Upper lobe of right lung (tissue), 1 donor: ENCODE results near the gene CFL1. TPM values are rescaled to one million over a fixed set of nuclear protein-coding genes. Genes with fewer than 3 reads are reported as not detected.

Experiments
- ATAC-seq: fragments of 200-7000 bp; cut with Tn5 transposase; one replicate; pipeline ENCODE4 v1.9.1; 2020; ENCODE audit warnings: mild to moderate bottlenecking, moderate library complexity
- DNase-seq: peaks from one replicate; pipeline ENCODE4 v3.0.0-alpha.2; 2020
- H3K27ac ChIP-seq: fragments of 200-600 bp; one replicate; pipeline ENCODE4 v1.8.0; 2022
- H3K27me3 ChIP-seq: fragments of 200-600 bp; one replicate; pipeline ENCODE4 v1.8.0; 2022; ENCODE audit warnings: mild to moderate bottlenecking
- H3K36me3 ChIP-seq: fragments of 200-600 bp; one replicate; pipeline ENCODE4 v1.8.0; 2022
- H3K4me1 ChIP-seq: fragments of 200-600 bp; one replicate; pipeline ENCODE4 v1.8.0; 2022
- H3K4me3 ChIP-seq: fragments of 200-600 bp; one replicate; pipeline ENCODE4 v1.8.0; 2022; ENCODE audit warnings: mild to moderate bottlenecking
- H3K9me3 ChIP-seq: fragments of 200-600 bp; one replicate; pipeline ENCODE4 v1.8.0; 2022
- intact Hi-C: fragments of 100-400 bp; cut with DNase I; formaldehyde crosslinking; loops from one replicate; pipeline ENCODE4 v1.11.0; 2022
- total RNA-seq: library from RNA; stranded (reverse); fragmentation: NEBNext Ultra II Directional; extraction: Animal tissue kit (Norgen Biotek cat#: 25700); gene quantifications from one replicate; pipeline ENCODE4 v1.2.1, GENCODE V29; 2021
- TF ChIP-seq, protein P1 (sequence below): fragments of 200-600 bp; IDR thresholded peaks from one replicate; pipeline ENCODE4 v1.8.0; 2022; ENCODE audit warnings: antibody characterized with exemption
- donor health status: DM: no; HTN: yes; CAD: no; lungs with severe emphysema.

CFL1 gene
- total RNA-seq, 1 donor from 2014 or later = 608 TPM

DNA sequence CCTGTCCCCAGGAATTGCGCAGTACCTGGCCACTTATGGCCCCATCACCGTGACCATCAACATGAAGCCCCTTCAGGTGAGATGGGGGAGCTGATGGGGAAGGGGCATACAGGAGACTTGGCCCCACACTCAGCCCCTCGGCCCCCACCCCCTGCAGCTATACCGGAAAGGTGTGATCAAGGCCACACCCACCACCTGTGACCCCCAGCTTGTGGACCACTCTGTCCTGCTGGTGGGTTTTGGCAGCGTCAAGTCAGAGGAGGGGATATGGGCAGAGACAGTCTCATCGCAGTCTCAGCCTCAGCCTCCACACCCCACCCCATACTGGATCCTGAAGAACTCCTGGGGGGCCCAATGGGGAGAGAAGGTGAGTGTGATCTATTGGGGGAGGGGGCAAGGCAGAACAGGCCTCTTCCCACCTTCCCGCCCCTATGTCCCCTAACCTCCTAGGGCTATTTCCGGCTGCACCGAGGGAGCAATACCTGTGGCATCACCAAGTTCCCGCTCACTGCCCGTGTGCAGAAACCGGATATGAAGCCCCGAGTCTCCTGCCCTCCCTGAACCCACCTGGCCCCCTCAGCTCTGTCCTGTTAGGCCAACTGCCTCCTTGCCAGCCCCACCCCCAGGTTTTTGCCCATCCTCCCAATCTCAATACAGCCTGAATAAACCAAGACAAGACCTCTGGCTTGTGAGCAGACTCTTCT lies 25.2 kb upstream of the CFL1 start:
- intact Hi-C loops = loop anchor here (5.0 kb wide), 1 partner anchor 104 kb away; no protein-coding TSS in a partner anchor
- peaks cover 38% of the 10 kb centered on the region for H3K36me3 ChIP-seq

DNA sequence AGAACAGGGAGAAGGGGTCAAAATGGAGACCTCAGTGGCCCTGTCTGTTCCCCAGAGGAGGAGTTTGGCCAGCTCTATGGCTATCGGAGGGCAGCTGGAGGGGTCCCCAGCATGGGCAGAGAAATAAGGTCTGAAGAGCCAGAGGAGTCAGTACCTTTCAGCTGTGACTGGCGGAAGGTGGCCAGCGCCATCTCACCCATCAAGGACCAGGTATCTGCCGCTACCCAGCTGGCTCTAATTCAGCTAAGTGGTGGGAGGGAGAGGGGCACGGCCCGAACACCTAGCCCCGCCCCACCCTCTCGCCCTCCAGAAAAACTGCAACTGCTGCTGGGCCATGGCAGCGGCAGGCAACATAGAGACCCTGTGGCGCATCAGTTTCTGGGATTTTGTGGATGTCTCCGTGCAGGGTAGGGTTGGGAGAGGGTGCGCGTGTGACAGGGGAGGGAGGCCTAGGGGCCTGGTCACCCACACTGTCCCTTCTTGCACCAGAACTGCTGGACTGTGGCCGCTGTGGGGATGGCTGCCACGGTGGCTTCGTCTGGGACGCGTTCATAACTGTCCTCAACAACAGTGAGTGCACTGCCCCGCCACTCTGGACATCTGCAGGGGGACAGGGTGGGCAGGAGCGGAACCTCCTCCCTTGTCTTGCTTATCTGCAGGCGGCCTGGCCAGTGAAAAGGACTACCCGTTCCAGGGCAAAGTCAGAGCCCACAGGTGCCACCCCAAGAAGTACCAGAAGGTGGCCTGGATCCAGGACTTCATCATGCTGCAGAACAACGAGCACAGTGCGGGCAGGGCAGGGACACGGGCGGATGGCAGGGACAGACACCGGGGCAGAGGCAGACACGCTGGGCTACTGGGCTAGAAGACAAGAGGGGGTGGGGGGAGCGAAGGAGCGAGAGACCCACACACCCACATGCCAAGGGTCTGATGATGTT lies 24.4 kb upstream of the CFL1 start:
- intact Hi-C loops = loop anchor here (5.0 kb wide), 1 partner anchor 105 kb away; no protein-coding TSS in a partner anchor
- ATAC-seq = no peak
- Histone ChIP-seq H3K4me3 (no peak overlapping the region), H3K27ac (no peak overlapping the region), H3K36me3 (peaks cover 38% of the 10 kb centered on the region), H3K4me1 (peaks cover 6% of the 10 kb centered on the region), H3K9me3 (no peaks in the 10 kb centered on the region), H3K27me3 (no peaks in the 10 kb centered on the region)
- peak; percentile 59 for DNase-seq
- TF ChIP-seq, protein P1, sequence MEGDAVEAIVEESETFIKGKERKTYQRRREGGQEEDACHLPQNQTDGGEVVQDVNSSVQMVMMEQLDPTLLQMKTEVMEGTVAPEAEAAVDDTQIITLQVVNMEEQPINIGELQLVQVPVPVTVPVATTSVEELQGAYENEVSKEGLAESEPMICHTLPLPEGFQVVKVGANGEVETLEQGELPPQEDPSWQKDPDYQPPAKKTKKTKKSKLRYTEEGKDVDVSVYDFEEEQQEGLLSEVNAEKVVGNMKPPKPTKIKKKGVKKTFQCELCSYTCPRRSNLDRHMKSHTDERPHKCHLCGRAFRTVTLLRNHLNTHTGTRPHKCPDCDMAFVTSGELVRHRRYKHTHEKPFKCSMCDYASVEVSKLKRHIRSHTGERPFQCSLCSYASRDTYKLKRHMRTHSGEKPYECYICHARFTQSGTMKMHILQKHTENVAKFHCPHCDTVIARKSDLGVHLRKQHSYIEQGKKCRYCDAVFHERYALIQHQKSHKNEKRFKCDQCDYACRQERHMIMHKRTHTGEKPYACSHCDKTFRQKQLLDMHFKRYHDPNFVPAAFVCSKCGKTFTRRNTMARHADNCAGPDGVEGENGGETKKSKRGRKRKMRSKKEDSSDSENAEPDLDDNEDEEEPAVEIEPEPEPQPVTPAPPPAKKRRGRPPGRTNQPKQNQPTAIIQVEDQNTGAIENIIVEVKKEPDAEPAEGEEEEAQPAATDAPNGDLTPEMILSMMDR = no peak

More for the DNA sequence above, 25.2 kb upstream of the CFL1 start:
- ATAC-seq = no peak
- H3K4me3 ChIP-seq = no peak overlapping the region
- no peaks in the 10 kb centered on the region for H3K9me3 ChIP-seq
- TF ChIP-seq, protein P1 = no peak
- no peaks in the 10 kb centered on the region for H3K27me3 ChIP-seq
- H3K27ac ChIP-seq = no peak overlapping the region
- DNase-seq = peak; percentile 56
- peaks cover 12% of the 10 kb centered on the region for H3K4me1 ChIP-seq

DNA sequence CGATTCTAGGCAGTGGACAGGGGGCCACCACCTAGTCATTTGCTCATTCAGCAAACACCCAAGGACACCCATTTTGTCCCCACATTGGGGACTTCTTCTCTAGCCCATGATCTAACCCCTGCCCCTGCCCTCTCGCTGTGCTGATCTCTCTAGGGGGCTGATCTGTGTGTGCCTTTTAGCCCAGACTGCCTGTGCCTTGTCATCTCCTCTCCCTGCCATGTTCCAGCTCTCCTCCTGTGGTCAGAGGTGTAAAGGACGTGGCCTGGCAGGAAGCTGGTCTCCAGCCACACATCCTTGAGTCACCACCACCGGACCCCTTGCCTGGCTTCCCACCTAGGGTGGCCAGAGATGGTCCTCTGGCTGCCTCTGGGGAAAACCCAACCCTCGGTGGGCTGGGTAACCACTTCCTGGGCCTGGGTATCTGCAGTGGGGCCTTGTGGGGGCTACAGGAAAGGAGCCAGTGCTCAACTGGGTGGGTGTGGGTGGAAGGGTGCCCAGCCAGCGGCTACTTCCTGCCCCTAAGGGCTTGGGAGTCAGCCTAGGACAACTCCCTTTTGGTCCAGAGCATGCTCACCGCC lies 23.0 kb upstream of the CFL1 start:
- H3K9me3 ChIP-seq = no peaks in the 10 kb centered on the region
- TF ChIP-seq, protein P1 = no peak
- DNase-seq (no peak), ATAC-seq (no peak)
- no peak overlapping the region for H3K27ac ChIP-seq
- H3K4me3 ChIP-seq = no peak overlapping the region
- no peaks in the 10 kb centered on the region for H3K4me1 ChIP-seq
- H3K27me3 ChIP-seq = no peaks in the 10 kb centered on the region
- peaks cover 26% of the 10 kb centered on the region for H3K36me3 ChIP-seq
- intact Hi-C loops = loop anchor here (5.0 kb wide), 1 partner anchor 106 kb away; no protein-coding TSS in a partner anchor

DNA sequence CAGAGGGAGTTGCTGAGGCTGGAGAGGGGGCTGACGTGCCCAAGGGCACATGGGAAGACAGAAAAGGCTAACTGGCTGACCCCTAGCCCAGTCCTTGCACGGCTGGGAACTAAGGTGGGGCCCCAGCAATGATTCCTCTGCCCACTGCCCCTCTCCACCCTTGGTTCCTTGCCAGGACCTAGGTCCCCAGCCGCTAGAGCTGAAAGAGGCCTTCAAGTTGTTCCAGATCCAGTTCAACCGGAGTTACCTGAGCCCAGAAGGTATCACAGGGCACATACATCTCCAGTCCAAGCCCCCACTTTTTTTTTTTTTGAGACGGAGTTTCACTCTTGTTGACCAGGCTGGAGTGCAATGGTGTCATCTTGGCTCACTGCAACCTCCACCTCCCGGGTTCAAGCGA lies 22.0 kb upstream of the CFL1 start:
- Histone ChIP-seq H3K9me3 (no peaks in the 10 kb centered on the region), H3K4me1 (no peaks in the 10 kb centered on the region), H3K27ac (no peak overlapping the region), H3K4me3 (peak overlapping the region; percentile 31), H3K27me3 (no peaks in the 10 kb centered on the region), H3K36me3 (peaks cover 18% of the 10 kb centered on the region)
- DNase-seq (no peak), ATAC-seq (no peak)
- TF ChIP-seq, protein P1 = no peak
- intact Hi-C loops = loop anchor here (5.0 kb wide), 1 partner anchor 107 kb away; no protein-coding TSS in a partner anchor

DNA sequence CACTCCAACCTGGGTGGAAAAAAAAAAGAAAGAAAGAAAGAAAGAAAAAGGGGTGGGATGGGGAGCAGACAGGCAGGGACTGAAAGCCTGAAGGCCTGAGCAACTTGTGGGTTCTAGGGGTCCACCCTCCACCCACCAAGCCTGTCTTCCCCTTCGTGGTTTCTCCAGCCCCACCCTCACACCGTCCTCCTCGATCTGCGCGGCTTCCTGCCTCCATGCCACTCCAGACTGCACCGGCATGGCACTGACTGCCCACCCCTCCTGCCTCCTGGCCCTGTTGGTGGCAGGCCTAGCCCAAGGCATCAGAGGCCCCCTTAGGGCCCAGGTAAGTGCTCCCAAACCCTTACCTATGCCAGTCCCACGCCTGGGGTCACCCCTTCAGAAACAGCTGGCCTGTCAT lies 21.6 kb upstream of the CFL1 start, which contains the start of gene CTSW:
TSS of gene CTSW (plus strand) at position 221 of the 400 bp plus-strand sequence. CDS start at position 239, 18 bp downstream.
- H3K27ac ChIP-seq = no peak within 1 kb of the TSS
- ATAC-seq = peak; percentile 69

More for the DNA sequence above, 21.6 kb upstream of the CFL1 start, which contains the start of gene CTSW:
- no peaks in the 10 kb centered on the region for H3K4me1 ChIP-seq
- TF ChIP-seq, protein P1 = no peak
- H3K27me3 ChIP-seq = no peaks in the 10 kb centered on the region
- no peak for DNase-seq
- no peaks in the 10 kb centered on the region for H3K9me3 ChIP-seq
- intact Hi-C loops = loop anchor here (5.0 kb wide), 1 partner anchor 108 kb away; no protein-coding TSS in a partner anchor
- H3K4me3 ChIP-seq = peak within 1 kb of the TSS; percentile 31
- peaks cover 16% of the 10 kb centered on the region for H3K36me3 ChIP-seq
